ENCODE data around the gene ATG14.

Gene ATG14

DNA sequence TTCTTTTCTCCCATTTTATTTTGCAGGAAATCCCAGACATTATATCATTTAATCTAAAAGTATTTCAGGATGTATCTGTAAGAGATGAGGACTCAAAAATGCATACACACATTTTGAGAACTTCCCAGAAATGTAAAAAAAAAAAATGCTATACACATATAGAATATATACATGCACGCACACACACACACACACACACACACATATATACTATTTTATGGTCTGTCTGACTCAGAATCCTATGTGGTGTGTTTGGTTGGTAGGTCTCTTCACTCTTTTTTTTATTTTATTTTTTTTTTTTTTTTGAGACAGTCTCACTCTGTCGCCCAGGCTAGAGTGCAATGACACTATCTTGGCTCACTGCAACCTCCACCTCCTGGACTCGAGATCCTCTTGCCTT lies 74.9 kb downstream of the ATG14 start:
- Mint-ChIP-seq H3K36me3 (ENCODE audit: low read depth) (peaks cover 15% of the 10 kb centered on the region), H3K4me3 (peak overlapping the region; percentile 15), H3K27me3 (no peaks in the 10 kb centered on the region), H3K27ac (peak overlapping the region; percentile 36), H3K4me1 (ENCODE audit: low read depth) (peaks cover 95% of the 10 kb centered on the region), H3K9me3 (no peaks in the 10 kb centered on the region)

DNA sequence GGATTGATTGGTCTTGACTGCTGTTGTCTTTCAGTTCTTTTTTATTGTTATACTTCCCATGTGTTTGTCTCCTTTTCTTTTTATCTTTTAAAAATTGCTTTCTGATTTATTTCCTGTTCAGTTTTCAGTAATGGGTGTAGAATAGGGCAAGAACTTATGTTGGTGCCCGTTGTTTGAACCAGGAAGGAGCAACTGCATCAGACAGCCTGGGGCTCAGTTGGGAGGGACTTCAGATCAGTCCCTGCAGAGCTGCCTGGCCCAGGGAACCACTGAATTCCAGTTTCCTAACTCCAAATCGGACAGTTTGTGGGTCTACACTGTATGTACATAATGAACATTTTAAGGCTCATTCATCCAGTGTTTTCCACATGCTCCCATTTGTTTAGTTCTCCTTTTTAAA lies 75.5 kb downstream of the ATG14 start:
- Mint-ChIP-seq H3K4me1 (ENCODE audit: low read depth) (peaks cover 92% of the 10 kb centered on the region), H3K27me3 (no peaks in the 10 kb centered on the region), H3K4me3 (peak overlapping the region; percentile 15), H3K36me3 (ENCODE audit: low read depth) (peaks cover 15% of the 10 kb centered on the region), H3K27ac (peak overlapping the region; percentile 47), H3K9me3 (no peaks in the 10 kb centered on the region)

DNA sequence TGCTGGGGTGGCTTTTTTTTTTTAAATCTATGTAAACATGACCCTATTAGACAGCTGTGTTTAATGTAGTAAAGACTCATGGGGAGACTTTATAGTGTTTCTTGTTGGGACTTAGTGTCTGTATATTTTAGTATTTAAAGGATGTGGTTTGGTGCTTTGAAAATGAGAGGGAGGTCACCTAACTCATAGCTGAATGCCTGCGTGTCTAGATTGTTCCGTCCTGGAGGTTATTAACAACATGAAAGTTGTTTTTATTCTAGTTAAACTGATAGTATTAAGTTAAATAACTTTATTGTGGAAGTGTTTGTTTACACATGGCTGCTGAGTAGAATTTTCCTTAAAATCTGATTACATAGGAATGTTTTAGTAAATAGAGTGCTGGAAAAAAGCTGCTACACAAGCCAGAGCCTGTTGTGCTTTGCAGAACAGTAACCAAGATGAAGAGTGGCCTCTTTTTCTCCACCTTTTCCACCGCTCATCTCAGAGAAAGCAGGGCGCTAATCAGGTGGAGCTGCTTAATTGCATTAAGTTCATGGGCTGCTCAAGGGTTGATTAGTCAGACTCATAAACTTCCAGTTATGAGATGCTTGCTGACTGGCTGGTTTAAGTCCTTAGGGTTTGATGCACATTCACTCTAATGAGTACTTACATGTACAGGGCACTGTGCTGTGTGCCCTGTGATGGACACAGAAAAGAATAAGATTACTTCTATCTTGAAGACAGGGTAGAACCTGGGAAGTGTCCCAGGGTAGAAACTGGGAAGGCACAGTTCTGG lies 77.7 kb downstream of the ATG14 start:
- H3K4me1 Mint-ChIP-seq (ENCODE audit: low read depth): peaks cover 92% of the 10 kb centered on the region
- H3K4me3 Mint-ChIP-seq: peak overlapping the region; percentile 81
- no peaks in the 10 kb centered on the region for H3K9me3 Mint-ChIP-seq

DNA sequence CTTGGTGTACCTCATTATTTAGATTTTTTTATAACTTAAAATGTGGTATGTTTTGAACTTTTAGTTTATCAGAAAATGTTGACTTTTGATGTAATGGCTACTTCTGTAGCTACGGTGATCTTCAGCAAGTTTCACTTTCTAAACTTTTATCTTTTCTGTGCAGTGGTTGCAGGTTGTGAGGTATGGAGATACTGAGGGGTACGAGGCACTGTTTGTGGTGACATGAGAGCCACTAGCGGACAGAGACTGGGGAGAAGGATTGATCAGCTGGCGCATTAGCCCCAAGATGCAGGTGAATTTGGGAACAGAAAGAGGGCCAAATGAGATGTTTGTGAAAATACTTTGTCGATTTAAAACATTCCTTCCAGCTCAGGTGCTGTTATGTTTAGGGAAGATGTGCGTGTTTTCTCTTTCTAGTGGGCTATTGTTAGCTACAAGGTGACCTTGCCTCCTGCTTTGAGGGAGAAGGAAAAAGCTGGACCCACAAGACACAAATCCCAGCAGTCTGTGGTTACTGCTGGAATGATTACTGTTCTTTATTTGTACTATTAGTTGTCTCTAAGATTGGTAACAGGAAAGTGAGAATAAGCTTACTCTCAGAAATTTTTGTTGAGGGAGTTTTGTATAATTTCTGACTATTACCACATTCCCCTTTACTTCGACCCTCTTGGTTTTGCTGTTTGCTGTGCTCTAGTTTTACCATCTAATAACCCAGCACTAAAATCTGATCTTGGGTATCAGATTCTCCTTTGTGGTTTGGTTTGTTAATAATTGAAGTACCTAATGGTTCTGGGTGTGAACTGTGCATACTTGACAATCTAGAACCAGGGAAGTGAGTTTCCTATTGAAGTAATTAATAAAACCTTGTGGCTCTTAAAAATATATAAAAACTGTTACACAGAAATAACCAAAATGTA lies 78.7 kb downstream of the ATG14 start:
- H3K9me3 Mint-ChIP-seq: no peaks in the 10 kb centered on the region
- no peaks in the 10 kb centered on the region for H3K27me3 Mint-ChIP-seq
- H3K36me3 Mint-ChIP-seq (ENCODE audit: low read depth): peaks cover 15% of the 10 kb centered on the region
- peak overlapping the region; percentile 81 for H3K4me3 Mint-ChIP-seq
- peak overlapping the region; percentile 93 for H3K27ac Mint-ChIP-seq
- peaks cover 91% of the 10 kb centered on the region for H3K4me1 Mint-ChIP-seq (ENCODE audit: low read depth)

More for the DNA sequence above, 77.7 kb downstream of the ATG14 start:
- peaks cover 15% of the 10 kb centered on the region for H3K36me3 Mint-ChIP-seq (ENCODE audit: low read depth)
- peak overlapping the region; percentile 87 for H3K27ac Mint-ChIP-seq
- H3K27me3 Mint-ChIP-seq: no peaks in the 10 kb centered on the region

DNA sequence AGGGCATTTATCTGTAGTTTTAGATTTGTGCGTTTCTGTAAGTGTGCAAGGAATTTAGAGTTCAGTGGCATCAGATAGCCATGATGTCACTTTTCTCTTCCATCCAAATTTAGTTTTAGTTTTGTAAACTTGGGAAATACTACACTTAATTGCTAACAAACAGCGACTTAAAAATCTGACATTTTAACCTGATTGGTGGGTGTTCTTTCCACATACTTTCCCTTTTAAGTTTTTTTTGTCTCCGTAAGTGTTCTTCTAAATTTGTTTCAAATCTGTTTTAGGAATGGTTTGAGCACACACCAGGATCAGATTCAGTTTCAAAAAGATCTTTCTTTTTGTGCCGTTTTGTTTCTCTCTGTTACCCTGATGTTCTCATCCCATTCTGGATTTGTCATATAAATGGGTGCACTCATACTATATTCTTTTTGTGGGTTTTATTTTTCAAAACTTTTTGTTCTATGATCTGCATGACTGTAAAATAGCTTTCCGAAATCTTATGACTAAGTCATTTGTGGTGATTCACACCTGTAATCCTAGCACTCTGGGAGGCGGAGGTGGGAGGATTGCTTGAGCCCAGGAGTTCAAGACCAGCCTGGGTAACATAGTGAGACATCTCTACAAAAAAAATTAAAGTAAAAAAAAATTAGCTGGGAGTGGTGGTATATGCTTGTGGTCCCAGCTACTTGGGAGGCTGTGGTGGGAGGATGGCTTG lies 81.5 kb downstream of the ATG14 start:
- peaks cover 87% of the 10 kb centered on the region for H3K4me1 Mint-ChIP-seq (ENCODE audit: low read depth)
- no peaks in the 10 kb centered on the region for H3K9me3 Mint-ChIP-seq
- H3K27ac Mint-ChIP-seq: peak overlapping the region; percentile 83
- H3K36me3 Mint-ChIP-seq (ENCODE audit: low read depth): peaks cover 16% of the 10 kb centered on the region
- H3K27me3 Mint-ChIP-seq: no peaks in the 10 kb centered on the region
- H3K4me3 Mint-ChIP-seq: peak overlapping the region; percentile 46

DNA sequence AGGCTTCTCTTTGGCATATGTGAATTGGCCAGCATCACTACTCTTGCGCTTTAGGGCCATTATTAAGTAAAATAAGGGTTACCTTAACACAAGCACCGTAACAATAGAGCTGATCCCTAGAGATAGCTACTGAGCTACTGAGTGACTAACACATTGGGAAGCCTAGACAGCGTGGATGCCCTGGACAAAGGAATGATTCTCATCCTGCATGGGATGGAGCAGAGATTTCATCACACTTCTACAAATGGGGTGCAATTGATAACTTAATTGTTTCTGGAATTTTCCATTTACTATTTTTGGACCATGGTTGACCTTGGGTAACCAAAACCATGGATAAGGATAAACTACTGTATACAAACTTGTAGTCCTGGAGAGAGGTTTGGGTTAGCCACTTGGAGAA lies 83.3 kb downstream of the ATG14 start:
- no peak overlapping the region for H3K4me3 Mint-ChIP-seq
- H3K9me3 Mint-ChIP-seq: no peaks in the 10 kb centered on the region
- H3K27ac Mint-ChIP-seq: no peak overlapping the region
- peaks cover 27% of the 10 kb centered on the region for H3K36me3 Mint-ChIP-seq (ENCODE audit: low read depth)
- H3K27me3 Mint-ChIP-seq: no peaks in the 10 kb centered on the region
- H3K4me1 Mint-ChIP-seq (ENCODE audit: low read depth): peaks cover 74% of the 10 kb centered on the region

DNA sequence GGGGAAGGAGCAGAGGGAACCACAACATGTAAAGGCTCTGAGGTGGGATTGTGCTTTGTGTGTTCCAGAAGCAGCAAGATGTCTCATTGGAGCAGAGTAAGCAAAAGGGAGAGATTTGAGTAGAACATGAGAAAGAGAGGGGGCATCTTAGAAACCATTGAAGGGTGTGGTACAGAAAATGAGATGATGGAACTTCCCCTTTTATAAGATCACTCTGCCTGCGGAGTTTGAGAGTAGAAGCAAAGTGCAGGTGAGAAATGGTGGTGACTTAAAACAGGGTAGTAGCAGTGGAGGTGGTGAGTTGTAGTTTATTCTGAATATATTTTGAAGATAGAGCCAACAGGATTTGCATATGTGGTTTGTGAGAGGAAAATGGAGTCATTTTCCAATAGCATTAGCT lies 84.5 kb downstream of the ATG14 start:
- Mint-ChIP-seq H3K27ac (peak overlapping the region; percentile 75), H3K9me3 (no peaks in the 10 kb centered on the region), H3K4me1 (ENCODE audit: low read depth) (peaks cover 62% of the 10 kb centered on the region), H3K36me3 (ENCODE audit: low read depth) (peaks cover 27% of the 10 kb centered on the region), H3K4me3 (no peak overlapping the region), H3K27me3 (no peaks in the 10 kb centered on the region)

DNA sequence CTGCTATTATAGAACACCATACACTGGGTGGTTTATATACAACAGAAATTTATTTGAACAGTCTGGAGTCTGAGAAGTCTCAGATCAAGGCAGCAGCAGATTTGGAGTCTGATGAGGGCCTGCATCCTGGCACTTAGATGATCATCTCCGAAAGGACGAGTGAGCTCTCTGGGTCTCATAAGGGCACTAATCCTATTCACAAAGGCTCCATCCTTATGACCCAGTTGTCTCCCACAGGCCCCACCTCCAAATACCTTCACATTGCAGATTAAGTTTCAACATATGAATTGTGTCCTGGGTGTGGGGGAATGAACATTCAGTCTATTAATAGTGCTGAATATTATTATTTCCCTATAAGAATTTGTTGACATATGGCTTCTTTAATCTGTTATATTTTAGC lies 86.8 kb downstream of the ATG14 start:
- peaks cover 44% of the 10 kb centered on the region for H3K4me1 Mint-ChIP-seq (ENCODE audit: low read depth)
- H3K4me3 Mint-ChIP-seq: no peak overlapping the region
- no peaks in the 10 kb centered on the region for H3K27me3 Mint-ChIP-seq
- no peaks in the 10 kb centered on the region for H3K9me3 Mint-ChIP-seq
- peaks cover 32% of the 10 kb centered on the region for H3K36me3 Mint-ChIP-seq (ENCODE audit: low read depth)
- H3K27ac Mint-ChIP-seq: no peak overlapping the region

DNA sequence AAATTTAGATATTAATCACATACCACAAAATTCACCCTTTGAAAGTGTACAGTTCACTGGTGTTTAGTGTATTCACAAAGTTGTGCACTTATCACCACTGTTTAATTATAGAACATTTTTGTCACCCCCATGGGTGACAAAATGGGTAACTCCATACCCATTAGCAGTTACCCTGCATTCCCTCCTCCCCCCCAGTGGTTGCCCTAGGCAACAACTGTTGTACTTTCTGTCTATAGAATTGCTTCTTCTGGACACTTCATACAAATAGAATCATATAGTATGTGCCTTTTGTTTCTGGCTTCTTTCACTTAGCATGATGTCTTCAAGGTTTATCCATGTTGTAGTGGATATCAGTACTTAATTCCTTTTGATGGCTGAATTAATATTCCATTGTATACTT lies 87.7 kb downstream of the ATG14 start:
- no peaks in the 10 kb centered on the region for H3K9me3 Mint-ChIP-seq
- no peak overlapping the region for H3K27ac Mint-ChIP-seq
- H3K36me3 Mint-ChIP-seq (ENCODE audit: low read depth): peaks cover 37% of the 10 kb centered on the region
- H3K4me3 Mint-ChIP-seq: no peak overlapping the region
- H3K4me1 Mint-ChIP-seq (ENCODE audit: low read depth): peaks cover 35% of the 10 kb centered on the region
- H3K27me3 Mint-ChIP-seq: no peaks in the 10 kb centered on the region

DNA sequence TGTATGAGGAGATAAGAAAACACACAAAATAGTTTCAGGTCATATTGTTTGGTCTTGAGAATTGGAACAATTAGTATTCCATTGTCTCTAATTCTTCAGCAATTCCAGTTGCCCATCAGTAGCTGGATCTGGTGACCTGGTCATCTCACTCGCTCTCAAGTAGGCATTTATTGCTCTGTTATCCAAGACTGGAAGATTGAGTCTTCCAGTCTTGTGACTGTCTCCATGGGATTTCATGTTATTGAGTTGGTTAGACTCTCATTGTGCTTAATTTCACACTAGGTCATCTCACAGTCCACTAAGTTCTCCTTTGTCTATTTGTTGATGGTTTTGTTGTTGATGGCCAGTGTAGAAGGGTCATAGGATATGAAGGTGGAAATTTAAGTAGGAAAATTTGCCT lies 92.9 kb downstream of the ATG14 start:
- peaks cover 11% of the 10 kb centered on the region for H3K9me3 Mint-ChIP-seq
- peaks cover 41% of the 10 kb centered on the region for H3K36me3 Mint-ChIP-seq (ENCODE audit: low read depth)
- peaks cover 12% of the 10 kb centered on the region for H3K4me1 Mint-ChIP-seq (ENCODE audit: low read depth)
- H3K27ac Mint-ChIP-seq: no peak overlapping the region
- H3K4me3 Mint-ChIP-seq: no peak overlapping the region
- no peaks in the 10 kb centered on the region for H3K27me3 Mint-ChIP-seq

DNA sequence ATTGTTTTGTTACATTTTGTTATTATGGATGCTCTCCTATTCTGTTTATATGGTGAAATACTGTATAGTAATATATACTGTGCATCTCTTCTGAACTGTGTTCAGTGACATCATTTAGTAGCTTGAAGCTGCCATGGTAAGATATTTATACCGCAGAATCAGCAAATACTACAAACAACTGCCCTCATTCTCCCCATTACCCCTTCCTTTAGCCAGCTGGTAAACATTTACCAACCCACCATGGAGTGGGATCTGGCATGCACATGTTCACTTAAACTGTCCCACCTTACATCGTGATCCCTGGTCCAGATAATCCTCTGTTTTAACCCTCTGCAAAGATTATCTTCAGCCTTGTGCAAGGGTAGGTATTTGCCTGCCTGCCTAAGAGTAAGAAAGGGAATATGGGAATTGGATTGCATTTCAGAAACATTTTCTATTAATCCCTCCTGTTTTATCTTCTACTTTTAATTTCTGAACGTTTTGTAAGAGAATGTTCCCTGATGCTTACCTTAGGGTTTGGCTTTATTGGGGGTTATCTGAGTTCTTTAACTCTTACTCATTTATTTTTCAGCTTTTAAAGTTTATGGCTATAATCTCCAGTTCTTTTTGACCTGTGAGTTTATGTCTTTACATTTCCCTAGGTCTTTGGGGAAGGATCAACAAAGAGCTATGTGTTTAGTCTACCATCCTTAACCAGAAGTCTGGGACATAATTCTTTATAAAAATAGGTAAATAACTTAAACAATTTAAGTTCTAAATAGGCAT lies 93.9 kb downstream of the ATG14 start:
- Mint-ChIP-seq H3K4me1 (ENCODE audit: low read depth) (peaks cover 18% of the 10 kb centered on the region), H3K27ac (no peak overlapping the region), H3K4me3 (no peak overlapping the region), H3K9me3 (peaks cover 20% of the 10 kb centered on the region), H3K27me3 (no peaks in the 10 kb centered on the region), H3K36me3 (ENCODE audit: low read depth) (peaks cover 47% of the 10 kb centered on the region)

DNA sequence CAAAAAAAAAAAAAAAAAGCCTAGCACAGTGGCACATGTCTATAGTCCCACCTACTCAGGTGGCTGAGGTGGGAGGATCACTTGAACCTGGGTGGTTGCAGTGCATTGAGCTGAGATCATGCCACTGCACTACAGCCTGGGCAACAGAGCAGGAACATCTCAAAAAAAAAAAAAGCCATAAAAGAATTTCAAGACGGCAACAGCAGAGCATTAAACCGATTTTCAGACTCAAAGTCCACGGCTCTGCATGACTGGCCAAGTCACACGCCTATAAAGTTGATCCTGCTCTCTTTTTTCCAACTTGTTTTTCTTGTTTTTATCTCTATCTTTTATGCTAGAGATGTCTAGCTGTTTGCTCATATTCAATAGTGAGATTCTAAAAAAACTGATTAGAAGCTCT lies 95.1 kb downstream of the ATG14 start:
- peaks cover 54% of the 10 kb centered on the region for H3K36me3 Mint-ChIP-seq (ENCODE audit: low read depth)
- H3K4me3 Mint-ChIP-seq: no peak overlapping the region
- peaks cover 20% of the 10 kb centered on the region for H3K9me3 Mint-ChIP-seq
- H3K4me1 Mint-ChIP-seq (ENCODE audit: low read depth): peaks cover 18% of the 10 kb centered on the region
- no peak overlapping the region for H3K27ac Mint-ChIP-seq
- no peaks in the 10 kb centered on the region for H3K27me3 Mint-ChIP-seq
